ENCODE measurements around the gene AGK. TPM values are rescaled to one million over a fixed set of nuclear protein-coding genes. Genes with fewer than 3 reads are reported as not detected.

The AGK gene
- total and polyA plus RNA-seq, 2 donors (not counting 1 experiment from before 2014, with no cell fraction given), result 12.8 to 26.1 TPM

GRCh38 chr7:141558544-141559183 is 7.5 kb downstream of the AGK start:
- ChIA-PET POLR2A (no interaction called here), CTCF (interaction anchor here (1.1 to 1.5 kb wide), 2 partner anchors 26 to 91 kb away, joined by 3 read pairs; no protein-coding TSS in a partner anchor)
- Histone ChIP-seq H3K9ac (ENCODE audit: low read length) (no peak overlapping the region), H3K4me1 (ENCODE audit: control insufficient read depth in 2 of 2, insufficient read depth in 2 of 2, low read length in 2 of 2) (no peaks in the 10 kb centered on the region), H3K4me3 (ENCODE audit: control extremely low read depth in 1 of 5, extremely low read depth in 1 of 5, insufficient read depth in 1 of 5, low read depth in 2 of 5, low read length in 4 of 5) (no peak overlapping the region), H3K27me3 (replicated peaks in 1 of 4; ENCODE audit: control extremely low read depth in 1 of 4, control insufficient read depth in 3 of 4, insufficient read depth in 4 of 4, low read length in 3 of 4) (no peaks in the 10 kb centered on the region), H3K9me3 (ENCODE audit: control extremely low read depth in 1 of 3, control insufficient read depth in 2 of 3, insufficient read depth in 1 of 3, low read length in 2 of 3) (peaks cover 2 to 7% (median 4%) of the 10 kb centered on the region in 3 donors), H3K4me2 (replicated peaks; ENCODE audit: low read depth, low read length, poor library complexity, severe bottlenecking) (no peak overlapping the region), H3K79me2 (ENCODE audit: control insufficient read depth, insufficient read depth, low read length) (peaks cover 19% of the 10 kb centered on the region), H3K36me3 (replicated peaks in 1 of 2; ENCODE audit: control extremely low read depth in 1 of 2, control insufficient read depth in 1 of 2, extremely low read depth in 1 of 2, insufficient read depth in 2 of 2, low read length in 1 of 2) (peaks cover 12 to 18% of the 10 kb centered on the region in 2 experiments), H3K27ac (ENCODE audit: low read length in 2 of 2) (no peak overlapping the region), H2AFZ (ENCODE audit: insufficient read depth, low read depth, low read length, poor library complexity, severe bottlenecking) (no peak overlapping the region), H4K20me1 (ENCODE audit: control insufficient read depth, insufficient read depth, low read length, poor library complexity, severe bottlenecking) (no peaks in the 10 kb centered on the region)
- DNase-seq (no peak), ATAC-seq (ENCODE audit: low read depth) (no peak)
- Mint-ChIP-seq H3K27ac (peak overlapping the region; percentile 55), H3K4me3 (no peak overlapping the region), H3K9me3 (ENCODE audit: insufficient read depth) (peaks cover 3% of the 10 kb centered on the region), H3K4me1 (no peaks in the 10 kb centered on the region), H3K27me3 (no peaks in the 10 kb centered on the region)
- intact Hi-C loops (cut with micrococcal nuclease), result no loop called here
- WGBS (ENCODE audit: insufficient coverage), result no CpG with 5 or more reads among the region's 3 CpGs
- TF ChIP-seq CTCF (IDR thresholded peaks at IDR 0.05) (no peak), EZH2 (IDR thresholded peaks at IDR 0.05; ENCODE audit: borderline replicate concordance, insufficient read depth, low read depth, low read length, poor library complexity, severe bottlenecking) (no peak)

- no peak for ATAC-seq (ENCODE audit: low read depth)
- no peaks in the 10 kb centered on the region for H3K4me1 ChIP-seq (ENCODE audit: control insufficient read depth in 2 of 2, insufficient read depth in 2 of 2, low read length in 2 of 2)
- H3K4me3 ChIP-seq (ENCODE audit: control extremely low read depth in 1 of 5, extremely low read depth in 1 of 5, insufficient read depth in 1 of 5, low read depth in 2 of 5, low read length in 4 of 5), result no peak overlapping the region
- intact Hi-C loops (cut with micrococcal nuclease), result no loop called here
- ChIA-PET CTCF (interaction anchor here (0.7 kb wide), 1 partner anchor 1934 kb away, joined by 3 read pairs; no protein-coding TSS in a partner anchor), POLR2A (interaction anchor here (0.6 kb wide), 1 partner anchor 1163 kb away, joined by 5 read pairs; no protein-coding TSS in a partner anchor)
- no peak for TF ChIP-seq CTCF (IDR thresholded peaks at IDR 0.05)
- no peak for TF ChIP-seq EZH2 (IDR thresholded peaks at IDR 0.05; ENCODE audit: borderline replicate concordance, insufficient read depth, low read depth, low read length, poor library complexity, severe bottlenecking)
- H3K27me3 ChIP-seq (replicated peaks in 1 of 4; ENCODE audit: control extremely low read depth in 1 of 4, control insufficient read depth in 3 of 4, insufficient read depth in 4 of 4, low read length in 3 of 4), result no peaks in the 10 kb centered on the region
- H3K9me3 ChIP-seq (ENCODE audit: control extremely low read depth in 1 of 3, control insufficient read depth in 2 of 3, insufficient read depth in 1 of 3, low read length in 2 of 3), result peaks cover 6 to 16% (median 14%) of the 10 kb centered on the region in 3 donors
- H4K20me1 ChIP-seq (ENCODE audit: control insufficient read depth, insufficient read depth, low read length, poor library complexity, severe bottlenecking), result no peaks in the 10 kb centered on the region
- WGBS (ENCODE audit: insufficient coverage), result no CpG with 5 or more reads among the region's 1 CpG
- H3K9ac ChIP-seq (ENCODE audit: low read length), result no peak overlapping the region
- H3K27ac ChIP-seq (ENCODE audit: low read length in 2 of 2), result no peak overlapping the region
- no peak overlapping the region for H3K27ac Mint-ChIP-seq
- peaks cover 19% of the 10 kb centered on the region for H3K79me2 ChIP-seq (ENCODE audit: control insufficient read depth, insufficient read depth, low read length)
- H3K4me1 Mint-ChIP-seq, result peaks cover 1% of the 10 kb centered on the region
- no peak overlapping the region for H2AFZ ChIP-seq (ENCODE audit: insufficient read depth, low read depth, low read length, poor library complexity, severe bottlenecking)
- H3K36me3 ChIP-seq (replicated peaks in 1 of 2; ENCODE audit: control extremely low read depth in 1 of 2, control insufficient read depth in 1 of 2, extremely low read depth in 1 of 2, insufficient read depth in 2 of 2, low read length in 1 of 2), result peaks cover 12 to 26% of the 10 kb centered on the region in 2 experiments
- H3K9me3 Mint-ChIP-seq (ENCODE audit: insufficient read depth), result peaks cover 5% of the 10 kb centered on the region
- no peaks in the 10 kb centered on the region for H3K27me3 Mint-ChIP-seq
- H3K4me2 ChIP-seq (replicated peaks; ENCODE audit: low read depth, low read length, poor library complexity, severe bottlenecking), result no peak overlapping the region
- no peak overlapping the region for H3K4me3 Mint-ChIP-seq
- DNase-seq, result no peak
Observed at GRCh38 chr7:141559961-141560360, 8.8 kb downstream of the AGK start.
